Caki2 (cell line): ENCODE results near the gene INO80B. TPM values are rescaled to one million over a fixed set of nuclear protein-coding genes. Genes with fewer than 3 reads are reported as not detected.

Experiments
- DNase-seq: peaks from one replicate; pipeline ENCODE4 v3.0.0-alpha.2; 2015; ENCODE audit warnings: low read depth
- in situ Hi-C: cut with HindIII; loops from 2 replicates; pipeline ENCODE4 v1.10.0; 2016; ENCODE audit warnings: low sequenced_read_pairs, low pct_unique_long_range_greater_than_20kb, mixed read lengths
- total RNA-seq: library from RNA; depleted of rRNA; stranded (reverse); fragments of >200 nt; shearing (Covaris generic); gene quantifications from 2 replicates; pipeline ENCODE4 v1.2.3, GENCODE V29; 2014; ENCODE audit warnings: low replicate concordance

INO80B gene
- total RNA-seq, 1 experiment from 2014 or later: 37.7 TPM

DNA sequence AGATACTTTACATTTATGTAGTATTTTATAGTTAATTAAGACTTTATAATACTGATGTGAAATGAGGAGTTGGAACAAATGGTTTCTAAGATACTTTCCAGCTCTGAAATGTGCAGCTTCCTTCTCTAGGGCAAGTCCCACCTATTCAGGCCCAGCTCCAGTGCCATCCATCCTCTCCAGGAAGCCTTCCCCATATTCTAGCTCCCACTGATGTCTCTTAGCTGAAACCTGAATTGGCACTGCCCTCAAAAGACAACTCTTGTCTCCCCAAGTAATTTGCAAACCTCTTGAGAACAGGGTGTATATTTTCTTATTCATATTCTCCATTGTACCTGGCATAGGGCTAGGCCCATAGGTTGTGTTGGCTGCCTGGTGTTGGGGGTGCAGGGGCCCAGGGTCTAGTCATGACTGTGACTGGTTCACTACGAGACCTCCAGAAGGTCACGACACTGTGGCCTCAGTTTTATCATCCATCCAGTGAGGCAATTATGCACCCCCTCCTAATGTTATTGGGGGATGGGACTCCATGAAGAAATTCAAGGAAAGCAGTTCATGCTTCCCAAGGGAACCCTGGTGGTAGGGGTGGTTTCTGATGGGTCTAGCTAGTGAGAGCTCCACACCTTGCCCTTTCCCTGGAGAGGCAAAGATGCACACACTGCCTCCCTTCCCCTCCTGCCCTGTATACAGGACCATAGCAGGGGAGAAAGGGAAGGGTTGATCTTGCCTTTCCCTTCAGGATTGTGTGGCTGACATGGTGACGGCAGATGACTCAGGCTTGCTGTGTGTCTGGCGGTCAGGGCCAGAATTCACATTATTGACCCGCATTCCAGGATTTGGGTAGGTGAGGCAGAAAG is 30.5 kb upstream of the INO80B start:
- DNase-seq: no peak
- in situ Hi-C loops: no loop called here

DNA sequence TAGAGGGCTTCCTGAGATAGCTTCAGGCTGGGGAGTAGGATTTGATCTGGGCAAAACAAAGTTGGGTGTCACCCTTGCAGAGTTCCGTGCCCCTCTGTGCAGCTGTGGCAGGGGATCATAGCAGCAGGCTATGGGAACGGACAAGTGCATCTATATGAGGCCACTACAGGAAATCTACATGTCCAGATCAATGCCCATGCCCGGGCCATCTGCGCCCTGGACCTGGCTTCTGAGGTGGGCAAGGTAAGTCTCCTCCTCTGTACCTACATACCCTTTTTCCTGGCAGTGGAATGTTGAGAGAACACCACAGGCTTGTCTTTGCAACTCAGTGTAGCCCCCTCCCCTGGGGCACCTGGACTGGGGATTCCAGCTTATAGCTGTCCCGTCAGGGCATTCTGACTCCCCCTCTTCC is 29.9 kb upstream of the INO80B start:
- in situ Hi-C loops: no loop called here
- no peak for DNase-seq

- in situ Hi-C loops: no loop called here
- peak; percentile 59 for DNase-seq
Observed at GRCh38 chr2:74425523-74425922, 29.4 kb upstream of the INO80B start.

DNA sequence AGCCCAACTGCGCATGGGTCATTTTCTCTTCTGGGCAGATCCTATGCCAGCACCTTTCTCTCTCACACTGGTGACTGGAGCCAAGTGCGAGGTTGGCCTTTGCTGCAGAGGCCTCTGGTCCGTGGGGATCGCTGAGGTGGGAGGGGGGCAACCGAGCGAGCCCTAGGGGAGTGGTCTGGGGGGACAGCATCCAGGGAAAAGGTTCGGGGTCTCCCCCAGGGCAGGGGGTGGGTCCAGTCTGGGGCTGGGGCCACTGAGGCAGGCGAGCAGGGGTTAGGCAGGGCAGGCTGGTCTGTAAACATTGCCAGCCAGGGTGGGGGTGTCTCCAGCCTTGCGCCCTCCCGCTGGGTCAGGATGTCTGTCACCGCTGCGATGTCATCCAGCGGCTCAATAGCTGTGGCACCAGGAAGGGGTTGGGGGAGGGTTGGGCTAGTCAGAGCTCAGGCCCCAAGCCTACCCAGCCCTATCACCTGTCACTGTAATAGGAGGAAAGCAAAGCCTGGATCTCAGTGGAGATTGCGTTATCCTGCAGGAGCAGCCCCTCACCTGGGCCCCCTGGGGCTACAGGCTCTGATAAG is 28.6 kb upstream of the INO80B start:
- in situ Hi-C loops: no loop called here
- DNase-seq: no peak

- no peak for DNase-seq
- in situ Hi-C loops: no loop called here
Observed at GRCh38 chr2:74427551-74427950, 27.3 kb upstream of the INO80B start.

- in situ Hi-C loops: no loop called here
- no peak for DNase-seq
Observed at GRCh38 chr2:74428675-74429074, 26.2 kb upstream of the INO80B start.

DNA sequence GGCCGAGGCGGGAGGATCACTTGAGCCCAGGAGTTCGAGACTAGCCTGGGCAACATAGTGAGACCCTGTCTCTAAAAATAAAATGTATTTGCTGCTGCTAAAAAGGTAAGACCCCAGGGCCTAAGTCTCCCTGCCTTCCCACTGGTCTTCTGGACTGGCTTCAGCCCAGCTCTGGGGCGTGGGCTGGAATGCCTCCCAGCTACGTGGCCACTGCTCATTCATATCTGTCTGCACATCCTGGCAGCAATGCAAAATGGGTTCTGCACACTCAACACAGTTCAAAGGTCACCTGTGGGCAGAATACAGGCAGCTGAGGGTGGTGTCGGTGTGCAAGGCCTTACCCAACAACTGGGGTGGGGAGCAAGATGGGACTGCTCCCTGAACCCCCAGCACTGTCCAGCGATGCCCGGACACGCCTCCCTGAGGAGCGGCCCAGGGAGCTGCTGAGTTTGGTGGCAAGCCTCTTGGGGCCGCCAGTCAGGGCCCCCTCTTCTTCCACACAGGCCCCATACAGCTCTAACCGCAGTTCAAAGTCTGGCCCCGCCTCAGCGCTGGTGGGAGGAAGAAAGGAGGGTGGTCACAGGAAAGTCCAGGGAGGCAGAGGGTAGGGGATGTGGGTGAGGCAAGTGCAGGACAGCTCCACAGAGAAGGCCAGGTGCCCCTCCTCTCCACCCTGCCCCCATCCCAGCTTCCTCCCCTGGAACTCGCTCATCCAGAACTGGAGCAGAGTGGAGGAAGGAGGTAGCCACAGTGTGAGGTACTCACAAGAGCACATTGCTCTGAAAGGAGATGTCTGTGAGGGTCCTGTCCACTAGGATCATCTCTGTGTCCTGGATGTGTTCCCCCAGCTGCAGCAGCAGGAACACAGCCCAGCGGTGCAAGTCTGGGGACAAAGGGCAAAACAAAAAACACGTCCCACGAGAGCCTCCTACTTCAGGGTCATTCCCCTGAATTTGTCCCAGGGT is 25.1 kb upstream of the INO80B start:
- no peak for DNase-seq
- in situ Hi-C loops: no loop called here

- DNase-seq: no peak
- in situ Hi-C loops: no loop called here
Observed at GRCh38 chr2:74430502-74430901, 24.4 kb upstream of the INO80B start.

- in situ Hi-C loops: no loop called here
- DNase-seq: no peak
Observed at GRCh38 chr2:74436111-74436805, 18.6 kb upstream of the INO80B start.

GRCh38 chr2:74436848-74437695 is 17.8 kb upstream of the INO80B start:
- in situ Hi-C loops: no loop called here
- DNase-seq: no peak

DNA sequence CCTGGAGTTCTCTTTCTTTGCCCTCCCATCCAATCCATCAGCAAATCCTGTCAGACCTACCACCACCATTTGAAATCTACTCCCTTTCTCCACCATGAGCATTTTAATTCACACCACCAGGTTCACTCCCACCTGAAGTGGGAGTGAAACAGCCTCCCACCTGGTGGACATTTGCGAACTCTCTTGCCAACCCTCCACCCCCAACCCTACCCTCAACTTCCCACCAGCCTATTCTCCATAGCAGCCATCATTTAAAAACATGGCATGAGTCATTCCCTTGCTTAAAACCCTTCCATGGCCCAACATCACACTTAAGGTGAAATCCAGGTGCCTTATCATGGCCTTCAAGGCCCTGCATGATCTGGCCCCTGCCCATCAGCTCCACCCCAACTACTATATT is 16.6 kb upstream of the INO80B start:
- in situ Hi-C loops: no loop called here
- DNase-seq: no peak

- in situ Hi-C loops: no loop called here
- DNase-seq: no peak
Observed at GRCh38 chr2:74439373-74439772, 15.5 kb upstream of the INO80B start.

DNA sequence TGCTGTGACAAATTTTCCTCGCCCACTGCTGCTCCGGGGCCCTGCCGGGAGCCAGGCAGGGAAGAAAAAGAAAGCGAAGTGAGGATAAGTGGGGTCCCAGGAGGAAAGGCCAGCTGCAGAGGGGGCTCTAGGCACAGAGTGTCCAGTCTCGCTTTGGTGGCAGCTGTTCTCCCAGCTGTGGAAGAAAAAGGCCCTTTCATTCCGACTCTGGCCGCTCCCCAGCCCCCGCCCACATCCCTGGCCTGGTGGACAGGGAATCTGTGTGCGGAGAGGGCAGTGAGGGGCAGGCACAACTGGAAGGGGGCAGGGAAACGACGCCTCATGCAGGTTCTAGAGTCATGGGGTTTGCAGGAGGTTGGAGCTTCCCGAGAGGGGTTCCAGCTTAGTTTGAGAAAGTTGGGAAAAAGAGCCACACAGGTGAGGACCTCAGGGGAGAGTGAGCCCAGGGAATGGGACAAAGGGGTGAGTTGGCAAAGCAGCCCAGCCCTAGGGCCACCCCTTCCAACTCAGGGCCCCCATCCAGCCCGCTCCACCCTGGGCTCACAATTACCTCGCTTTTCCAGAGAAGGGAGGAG is 15.0 kb upstream of the INO80B start:
- in situ Hi-C loops: no loop called here
- DNase-seq: no peak

DNA sequence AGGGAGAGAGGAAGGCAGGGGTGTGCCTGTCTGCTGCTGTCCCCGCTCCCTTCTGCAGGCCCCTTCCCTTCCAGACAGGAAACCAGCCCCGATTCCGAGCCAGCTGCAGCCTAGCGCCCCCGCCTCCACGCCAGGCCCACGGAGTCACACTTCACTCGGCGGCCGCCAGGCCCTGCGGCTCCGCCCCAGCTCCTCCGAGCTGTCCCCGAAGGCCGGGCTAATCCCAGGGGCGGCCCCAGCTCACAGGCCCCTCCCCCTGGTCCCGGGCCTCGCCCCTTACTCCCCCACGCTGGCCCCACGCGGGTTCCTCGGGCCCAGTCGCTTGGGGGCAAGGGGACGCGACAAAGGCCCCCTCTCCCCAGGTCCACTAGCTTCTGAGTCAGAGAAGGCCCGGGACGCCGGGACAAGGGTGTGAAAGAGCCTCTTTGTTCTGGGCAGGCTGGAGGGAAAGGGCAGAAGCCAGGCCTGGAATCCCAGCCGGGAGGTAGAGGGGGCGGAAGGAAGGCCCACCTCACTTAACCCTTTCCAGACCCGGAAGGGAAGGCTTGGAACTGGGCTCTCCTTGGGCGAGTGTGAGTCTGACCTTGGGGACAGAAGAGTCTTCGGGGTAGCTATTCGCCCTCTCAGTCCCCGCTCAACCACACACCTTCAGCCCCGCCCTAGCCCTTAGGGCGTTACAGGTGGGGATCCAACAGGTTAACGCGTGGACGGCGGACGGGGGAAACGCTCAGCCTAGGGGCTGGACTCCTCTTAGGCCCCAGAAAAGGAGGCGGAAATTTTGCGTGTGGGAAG is 14.3 kb upstream of the INO80B start:
- in situ Hi-C loops: no loop called here
- DNase-seq: peak; percentile 89

- no peak for DNase-seq
- in situ Hi-C loops: no loop called here
Observed at GRCh38 chr2:74441170-74441689, 13.7 kb upstream of the INO80B start.
